Activated naive CD8-positive, alpha-beta T cell (primary cell): ENCODE measurements around the gene CDC25B.

Experiments
- H3K27ac Mint-ChIP-seq: one replicate; pipeline ENCODE4 v1.8.0; 2021; ENCODE audit warnings: mixed read lengths
- H3K27me3 Mint-ChIP-seq: one replicate; pipeline ENCODE4 v1.8.0; 2021; ENCODE audit warnings: mixed read lengths
- H3K36me3 Mint-ChIP-seq: one replicate; pipeline ENCODE4 v1.8.0; 2021; ENCODE audit warnings: mixed read lengths
- H3K4me1 Mint-ChIP-seq: one replicate; pipeline ENCODE4 v1.8.0; 2021; ENCODE audit warnings: low read depth, mixed read lengths
- H3K4me3 Mint-ChIP-seq: one replicate; pipeline ENCODE4 v1.8.0; 2021; ENCODE audit warnings: mild to moderate bottlenecking, mixed read lengths
- H3K9me3 Mint-ChIP-seq: one replicate; pipeline ENCODE4 v1.8.0; 2021; ENCODE audit warnings: low read depth, mixed read lengths

The CDC25B gene

GRCh38 chr20:3795511-3796468 lies at the start of gene CDC25B:
CDC25B (plus strand) TSS chr20:3796310; CDS start chr20:3796532, 222 bp downstream.
- H3K27me3 Mint-ChIP-seq, result no peaks in the 10 kb centered on the region
- H3K36me3 Mint-ChIP-seq, result peaks cover 2% of the 10 kb centered on the region
- no peaks in the 10 kb centered on the region for H3K9me3 Mint-ChIP-seq
- H3K4me3 Mint-ChIP-seq, result peak within 1 kb of the TSS; percentile 91
- H3K27ac Mint-ChIP-seq, result peak within 1 kb of the TSS; percentile 94
- peaks cover 47% of the 10 kb centered on the region for H3K4me1 Mint-ChIP-seq

- Mint-ChIP-seq H3K36me3 (no peaks in the 10 kb centered on the region), H3K27me3 (peaks cover 3% of the 10 kb centered on the region), H3K4me3 (no peak overlapping the region), H3K4me1 (peaks cover 19% of the 10 kb centered on the region), H3K27ac (no peak overlapping the region), H3K9me3 (no peaks in the 10 kb centered on the region)
These were observed 48.6 kb upstream of the CDC25B start for GRCh38 chr20:3747471-3747870.

DNA sequence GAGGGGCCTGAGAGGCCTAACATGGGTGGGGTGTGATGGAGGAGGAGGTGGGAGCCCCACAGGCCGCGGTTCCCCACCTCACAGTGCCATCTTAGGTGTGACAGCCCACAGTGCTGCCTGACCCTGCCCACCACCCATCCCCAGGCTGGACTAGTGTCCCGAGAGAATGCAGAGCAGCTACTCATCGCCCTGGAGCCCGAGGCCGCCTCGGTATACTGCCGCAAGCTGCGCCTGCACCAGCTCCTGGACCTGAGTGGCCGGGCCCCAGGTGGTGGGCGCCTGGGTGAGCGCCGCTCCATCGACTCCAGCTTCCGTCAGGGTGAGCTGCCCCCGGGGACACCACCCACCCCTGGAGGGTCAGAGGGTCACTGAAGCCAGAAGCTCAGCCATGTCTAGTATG lies 48.0 kb upstream of the CDC25B start:
- no peak overlapping the region for H3K27ac Mint-ChIP-seq
- peaks cover 20% of the 10 kb centered on the region for H3K4me1 Mint-ChIP-seq
- peaks cover 3% of the 10 kb centered on the region for H3K27me3 Mint-ChIP-seq
- H3K36me3 Mint-ChIP-seq, result no peaks in the 10 kb centered on the region
- H3K9me3 Mint-ChIP-seq, result no peaks in the 10 kb centered on the region
- H3K4me3 Mint-ChIP-seq, result no peak overlapping the region

DNA sequence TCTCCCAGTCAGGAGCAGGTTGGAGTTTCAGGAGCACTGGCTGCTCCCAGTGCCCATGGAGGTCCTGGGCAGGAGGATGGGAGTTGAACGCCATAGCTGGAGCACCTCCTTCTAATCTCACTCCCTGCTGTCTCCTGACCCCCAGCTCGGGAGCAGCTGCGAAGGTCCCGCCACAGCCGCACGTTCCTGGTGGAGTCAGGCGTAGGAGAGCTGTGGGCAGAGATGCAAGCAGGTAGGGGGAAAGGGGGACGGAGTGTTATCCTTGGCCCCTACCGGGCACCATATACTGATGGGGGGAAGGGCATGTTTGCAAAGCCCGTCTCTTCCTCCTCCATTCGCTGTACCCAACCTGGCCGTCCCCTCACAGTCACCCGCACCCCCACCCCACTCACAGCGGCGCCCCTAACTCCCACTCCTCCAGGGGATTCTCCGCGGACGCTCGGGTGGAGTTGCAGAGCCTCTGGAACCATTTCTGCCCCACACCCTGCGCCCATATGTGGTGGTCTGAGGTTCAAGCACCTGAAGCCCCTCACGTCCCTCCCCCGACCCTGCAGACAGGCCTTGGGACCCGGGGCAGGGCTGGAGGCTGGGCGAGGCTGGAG lies 46.9 kb upstream of the CDC25B start:
- no peaks in the 10 kb centered on the region for H3K36me3 Mint-ChIP-seq
- no peaks in the 10 kb centered on the region for H3K9me3 Mint-ChIP-seq
- peaks cover 19% of the 10 kb centered on the region for H3K4me1 Mint-ChIP-seq
- H3K27ac Mint-ChIP-seq, result no peak overlapping the region
- H3K4me3 Mint-ChIP-seq, result no peak overlapping the region
- peaks cover 3% of the 10 kb centered on the region for H3K27me3 Mint-ChIP-seq

- H3K27me3 Mint-ChIP-seq, result peaks cover 3% of the 10 kb centered on the region
- H3K9me3 Mint-ChIP-seq, result no peaks in the 10 kb centered on the region
- no peak overlapping the region for H3K27ac Mint-ChIP-seq
- H3K4me1 Mint-ChIP-seq, result peaks cover 11% of the 10 kb centered on the region
- H3K36me3 Mint-ChIP-seq, result no peaks in the 10 kb centered on the region
- H3K4me3 Mint-ChIP-seq, result no peak overlapping the region
These were observed 46.2 kb upstream of the CDC25B start for GRCh38 chr20:3749689-3750531.

DNA sequence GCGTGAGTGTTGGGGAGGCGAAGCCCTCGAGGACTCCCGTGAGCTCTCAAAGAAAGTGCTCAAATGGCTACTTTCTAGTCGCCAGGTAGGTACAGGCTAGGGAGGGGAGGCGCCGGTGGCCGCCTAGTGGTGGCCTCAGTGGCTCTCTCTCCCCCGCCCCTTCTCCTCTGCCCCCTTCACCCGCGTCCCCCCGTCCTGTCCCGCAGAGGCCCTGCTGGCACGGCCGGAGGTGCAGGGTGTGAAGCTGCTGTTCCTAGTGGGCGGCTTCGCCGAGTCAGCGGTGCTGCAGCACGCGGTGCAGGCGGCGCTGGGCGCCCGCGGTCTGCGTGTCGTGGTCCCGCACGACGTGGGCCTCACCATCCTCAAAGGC lies 44.8 kb upstream of the CDC25B start:
- peaks cover 2% of the 10 kb centered on the region for H3K27me3 Mint-ChIP-seq
- H3K4me3 Mint-ChIP-seq, result no peak overlapping the region
- H3K9me3 Mint-ChIP-seq, result no peaks in the 10 kb centered on the region
- H3K36me3 Mint-ChIP-seq, result no peaks in the 10 kb centered on the region
- H3K4me1 Mint-ChIP-seq, result peaks cover 8% of the 10 kb centered on the region
- no peak overlapping the region for H3K27ac Mint-ChIP-seq

GRCh38 chr20:3751675-3752385 lies 44.3 kb upstream of the CDC25B start:
- H3K9me3 Mint-ChIP-seq, result no peaks in the 10 kb centered on the region
- no peaks in the 10 kb centered on the region for H3K36me3 Mint-ChIP-seq
- H3K4me3 Mint-ChIP-seq, result peak overlapping the region; percentile 56
- H3K4me1 Mint-ChIP-seq, result peaks cover 8% of the 10 kb centered on the region
- no peak overlapping the region for H3K27ac Mint-ChIP-seq
- H3K27me3 Mint-ChIP-seq, result peaks cover 2% of the 10 kb centered on the region

DNA sequence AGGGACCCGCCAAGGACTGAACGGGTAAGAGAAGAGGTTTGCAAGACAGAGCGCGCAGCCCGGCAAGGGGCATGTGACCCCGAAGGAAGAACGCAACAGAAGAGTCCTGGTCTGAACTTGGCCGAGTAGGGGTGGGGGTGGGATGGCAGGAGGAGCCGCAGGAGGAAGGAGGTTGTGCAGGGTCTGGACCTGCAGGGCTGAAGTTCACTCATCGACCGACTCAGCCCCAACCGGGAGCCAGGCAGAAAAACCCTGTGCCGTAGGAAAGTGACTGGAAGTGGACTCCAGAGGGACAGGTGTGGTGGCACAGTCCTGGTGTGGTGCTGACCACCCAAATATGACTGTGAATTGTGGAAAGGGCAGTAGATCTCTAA lies 43.7 kb upstream of the CDC25B start:
- H3K9me3 Mint-ChIP-seq, result no peaks in the 10 kb centered on the region
- H3K4me1 Mint-ChIP-seq, result peaks cover 8% of the 10 kb centered on the region
- H3K4me3 Mint-ChIP-seq, result peak overlapping the region; percentile 56
- H3K27ac Mint-ChIP-seq, result no peak overlapping the region
- H3K36me3 Mint-ChIP-seq, result no peaks in the 10 kb centered on the region
- peaks cover under 1% of the 10 kb centered on the region for H3K27me3 Mint-ChIP-seq

DNA sequence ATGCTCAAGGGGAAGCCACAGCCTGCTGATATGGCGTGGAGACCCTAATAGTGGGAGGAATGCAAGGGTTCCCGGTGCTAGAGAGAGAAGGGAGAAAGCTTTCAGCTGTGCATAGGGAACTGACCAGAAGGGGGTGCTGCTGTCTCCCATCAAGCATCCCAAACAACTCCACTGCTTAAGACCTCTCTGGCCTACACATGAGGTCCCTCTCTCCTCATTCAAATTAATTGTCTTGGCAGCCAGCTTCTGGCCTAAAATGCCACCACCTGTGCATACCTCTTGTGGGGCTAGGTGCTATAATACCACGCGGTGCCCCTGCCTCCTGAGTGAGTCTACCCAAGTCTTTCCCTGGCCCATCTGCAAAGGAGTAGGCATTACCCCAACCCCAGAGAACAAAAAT lies 43.0 kb upstream of the CDC25B start:
- Mint-ChIP-seq H3K27me3 (no peaks in the 10 kb centered on the region), H3K4me3 (peak overlapping the region; percentile 8), H3K27ac (no peak overlapping the region), H3K4me1 (peaks cover 8% of the 10 kb centered on the region), H3K36me3 (peaks cover 2% of the 10 kb centered on the region), H3K9me3 (no peaks in the 10 kb centered on the region)

GRCh38 chr20:3753501-3754275 lies 42.4 kb upstream of the CDC25B start:
- H3K9me3 Mint-ChIP-seq, result no peaks in the 10 kb centered on the region
- H3K4me1 Mint-ChIP-seq, result peaks cover 8% of the 10 kb centered on the region
- H3K27ac Mint-ChIP-seq, result no peak overlapping the region
- H3K36me3 Mint-ChIP-seq, result peaks cover 3% of the 10 kb centered on the region
- H3K4me3 Mint-ChIP-seq, result no peak overlapping the region
- no peaks in the 10 kb centered on the region for H3K27me3 Mint-ChIP-seq

DNA sequence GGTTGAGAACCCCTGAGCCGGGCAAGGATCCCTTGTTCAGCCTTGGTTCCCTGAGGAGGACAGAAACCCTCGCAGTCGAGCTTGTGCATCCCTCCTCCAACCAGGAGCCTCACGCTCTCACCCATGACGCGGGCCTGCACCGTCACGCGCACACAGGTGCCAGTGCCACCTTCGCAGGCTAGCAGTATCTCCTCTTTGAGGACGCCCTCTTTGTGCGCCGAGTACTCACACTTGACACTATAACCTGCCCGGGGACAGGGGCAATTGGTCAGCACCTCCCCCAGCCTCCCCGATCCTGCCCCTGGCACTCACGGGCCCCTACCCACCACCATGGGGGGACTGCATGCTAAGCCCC lies 41.9 kb upstream of the CDC25B start:
- peaks cover 3% of the 10 kb centered on the region for H3K36me3 Mint-ChIP-seq
- H3K9me3 Mint-ChIP-seq, result no peaks in the 10 kb centered on the region
- H3K27ac Mint-ChIP-seq, result no peak overlapping the region
- no peaks in the 10 kb centered on the region for H3K27me3 Mint-ChIP-seq
- H3K4me1 Mint-ChIP-seq, result peaks cover 8% of the 10 kb centered on the region
- no peak overlapping the region for H3K4me3 Mint-ChIP-seq

DNA sequence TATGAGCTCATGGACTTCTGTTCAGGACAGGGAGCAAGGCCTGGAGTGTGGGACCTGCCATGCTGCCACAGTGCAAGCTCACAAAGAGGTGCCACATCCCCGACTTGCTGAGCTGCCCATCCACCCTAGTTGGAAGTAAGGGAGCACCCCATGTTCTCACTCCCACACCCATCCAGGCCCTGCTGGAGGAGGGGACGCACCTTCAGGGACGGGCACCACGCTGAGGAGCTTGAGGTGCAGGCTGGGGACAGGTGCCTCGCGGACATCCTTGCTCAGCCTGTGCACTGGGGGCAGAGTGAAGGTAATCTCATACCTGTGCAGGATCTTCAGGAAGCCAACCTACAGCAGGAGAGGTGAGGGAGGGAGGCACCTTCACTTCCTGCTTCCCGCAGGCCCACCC lies 40.8 kb upstream of the CDC25B start:
- Mint-ChIP-seq H3K27ac (no peak overlapping the region), H3K4me1 (peaks cover 8% of the 10 kb centered on the region), H3K4me3 (no peak overlapping the region), H3K27me3 (no peaks in the 10 kb centered on the region), H3K9me3 (no peaks in the 10 kb centered on the region), H3K36me3 (peaks cover 6% of the 10 kb centered on the region)

DNA sequence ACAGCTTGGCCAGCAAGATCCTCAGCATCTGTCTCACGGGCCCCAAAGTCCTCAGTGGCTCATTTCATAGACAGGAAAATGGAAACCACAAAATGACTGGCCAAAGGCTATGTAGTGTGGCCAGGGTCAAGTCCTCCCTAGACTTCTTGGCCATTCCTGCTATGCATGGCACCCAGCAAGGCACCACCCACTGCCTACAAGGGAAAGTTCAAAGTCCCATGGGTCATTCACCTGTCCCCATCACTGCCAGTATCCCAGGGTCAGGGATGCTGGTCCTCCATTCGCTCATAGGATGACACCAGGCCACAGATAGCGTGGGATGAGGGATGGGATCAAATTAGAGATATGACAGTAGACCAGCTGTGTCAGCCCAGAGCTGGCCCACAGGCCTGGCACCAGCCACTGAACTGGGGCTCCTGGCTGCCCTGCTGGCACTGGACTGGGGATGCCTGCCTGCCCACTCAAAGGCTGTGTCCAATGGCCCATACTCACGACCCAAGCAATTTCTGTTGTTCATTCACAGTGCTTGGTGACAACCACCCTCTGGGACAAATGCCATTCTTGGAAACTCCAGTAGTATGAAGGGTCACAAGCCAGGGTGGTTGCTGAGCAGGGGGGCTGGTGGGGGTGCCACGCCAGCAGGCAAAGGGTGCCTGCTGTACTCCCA lies 40.2 kb upstream of the CDC25B start:
- Mint-ChIP-seq H3K27me3 (no peaks in the 10 kb centered on the region), H3K4me1 (peaks cover 7% of the 10 kb centered on the region), H3K36me3 (peaks cover 6% of the 10 kb centered on the region), H3K27ac (no peak overlapping the region), H3K9me3 (no peaks in the 10 kb centered on the region), H3K4me3 (no peak overlapping the region)
